SK-N-SH treated with all-trans-retinoic acid at 6 μM for 48 hours (cell line): Measurements from ENCODE around the gene DNAH14.

Experiments
- BACH2 ChIP-seq: fragments of 250-450 bp; sonication (Bioruptor Pico); IDR thresholded peaks from 2 replicates; pipeline ENCODE4 v1.9.0; 2021; ENCODE audit warnings: mild to moderate bottlenecking, borderline replicate concordance
- ISL1 ChIP-seq: fragments of 250-450 bp; sonication (Bioruptor Pico); IDR thresholded peaks from 2 replicates; pipeline ENCODE4 v2.1.2; 2022; ENCODE audit warnings: mild to moderate bottlenecking, moderate library complexity
- PPARA ChIP-seq: fragments of 250-450 bp; sonication (Bioruptor Pico); IDR thresholded peaks from 2 replicates; pipeline ENCODE4 v1.5.0; 2020; ENCODE audit warnings: mild to moderate bottlenecking, borderline replicate concordance
- TCF4 ChIP-seq: fragments of 250-450 bp; sonication (Bioruptor Pico); IDR thresholded peaks from 2 replicates; pipeline ENCODE4 v1.8.0; 2021; ENCODE audit warnings: mild to moderate bottlenecking, moderate library complexity, borderline replicate concordance
- TF ChIP-seq, protein P1 (sequence below): fragments of 250-450 bp; sonication (Bioruptor Pico); IDR thresholded peaks from 2 replicates; pipeline ENCODE4 v1.8.0; 2020; ENCODE audit warnings: mild to moderate bottlenecking, moderate library complexity, borderline replicate concordance

DNA sequence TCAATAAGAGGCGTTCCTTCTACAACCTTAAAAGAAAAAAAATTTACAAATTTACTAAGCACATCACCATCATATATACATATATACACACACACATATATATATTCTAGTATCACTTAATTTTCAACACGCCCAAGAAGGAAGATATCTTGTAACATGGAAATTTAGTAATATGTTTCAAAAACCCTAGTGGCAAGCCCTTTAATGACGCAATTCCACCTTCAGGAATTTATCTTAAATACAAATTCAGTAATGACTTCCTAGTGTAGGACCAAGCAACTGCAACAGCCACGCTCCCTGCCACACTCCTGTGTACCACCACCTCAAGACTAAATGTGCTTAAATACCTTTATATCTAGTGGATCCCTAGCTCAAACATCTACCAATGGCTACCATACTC, 485.8 kb downstream of the DNAH14 start:
- TF ChIP-seq ISL1 (CRISPR knock-in tag) (no peak), TCF4 (CRISPR knock-in tag) (no peak), BACH2 (CRISPR knock-in tag) (no peak), PPARA (CRISPR knock-in tag) (no peak)
- TF ChIP-seq, protein P1, sequence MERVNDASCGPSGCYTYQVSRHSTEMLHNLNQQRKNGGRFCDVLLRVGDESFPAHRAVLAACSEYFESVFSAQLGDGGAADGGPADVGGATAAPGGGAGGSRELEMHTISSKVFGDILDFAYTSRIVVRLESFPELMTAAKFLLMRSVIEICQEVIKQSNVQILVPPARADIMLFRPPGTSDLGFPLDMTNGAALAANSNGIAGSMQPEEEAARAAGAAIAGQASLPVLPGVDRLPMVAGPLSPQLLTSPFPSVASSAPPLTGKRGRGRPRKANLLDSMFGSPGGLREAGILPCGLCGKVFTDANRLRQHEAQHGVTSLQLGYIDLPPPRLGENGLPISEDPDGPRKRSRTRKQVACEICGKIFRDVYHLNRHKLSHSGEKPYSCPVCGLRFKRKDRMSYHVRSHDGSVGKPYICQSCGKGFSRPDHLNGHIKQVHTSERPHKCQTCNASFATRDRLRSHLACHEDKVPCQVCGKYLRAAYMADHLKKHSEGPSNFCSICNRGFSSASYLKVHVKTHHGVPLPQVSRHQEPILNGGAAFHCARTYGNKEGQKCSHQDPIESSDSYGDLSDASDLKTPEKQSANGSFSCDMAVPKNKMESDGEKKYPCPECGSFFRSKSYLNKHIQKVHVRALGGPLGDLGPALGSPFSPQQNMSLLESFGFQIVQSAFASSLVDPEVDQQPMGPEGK (CRISPR knock-in tag), result no peak
